GM19468 (cell line): ENCODE data around the gene PRAME.
"Not testable (repeated sequence)": the region's sequence is repeated elsewhere in the genome, so short reads cannot be mapped to it uniquely, and the experiment has no call there.

ENCODE experiments used
- ATAC-seq: cut with Tn5 transposase; IDR thresholded peaks from one replicate; pipeline ENCODE4 v1.9.1; 2021; ENCODE audit warnings: mild to moderate bottlenecking, moderate library complexity, moderate number of reproducible peaks; ENCODE audit not compliant: unreplicated experiment; ENCODE audit errors: extremely low read depth

PRAME gene

GRCh38 chr22:22528780-22529179 is 30.3 kb downstream of the PRAME start:
- ATAC-seq = no peak

GRCh38 chr22:22527312-22527711 is 31.8 kb downstream of the PRAME start:
- no peak for ATAC-seq

- ATAC-seq = no peak
Measured at GRCh38 chr22:22526125-22526912, 32.7 kb downstream of the PRAME start.

GRCh38 chr22:22523494-22523893 is 35.6 kb downstream of the PRAME start:
- no peak for ATAC-seq

- no peak for ATAC-seq
Measured at GRCh38 chr22:22521631-22522030, 37.4 kb downstream of the PRAME start.

- ATAC-seq = no peak
Measured at GRCh38 chr22:22520667-22521602, 38.1 kb downstream of the PRAME start.

- ATAC-seq = no peak
Measured at GRCh38 chr22:22520020-22520656, 38.9 kb downstream of the PRAME start, which contains the start of gene ZNF280A. Gene ZNF280A (minus strand): TSS chr22:22520270. CDS start chr22:22515630, 4,640 bp downstream.

- ATAC-seq = no peak
Measured at GRCh38 chr22:22519591-22519990, 39.5 kb downstream of the PRAME start.

- ATAC-seq = no peak
Measured at GRCh38 chr22:22516992-22517391, 42.1 kb downstream of the PRAME start.

GRCh38 chr22:22515890-22516289 is 43.2 kb downstream of the PRAME start:
- no peak for ATAC-seq

- not testable (repeated sequence) for ATAC-seq
Measured at GRCh38 chr22:22514431-22514830, 44.6 kb downstream of the PRAME start.

GRCh38 chr22:22513619-22514018 is 45.4 kb downstream of the PRAME start:
- ATAC-seq = no peak

- ATAC-seq = no peak
Measured at GRCh38 chr22:22512951-22513350, 46.1 kb downstream of the PRAME start.

- ATAC-seq = not testable (repeated sequence)
Measured at GRCh38 chr22:22510833-22511232, 48.2 kb downstream of the PRAME start.

GRCh38 chr22:22509912-22510311 is 49.2 kb downstream of the PRAME start:
- not testable (repeated sequence) for ATAC-seq

- ATAC-seq = peak; percentile 48
Measured at GRCh38 chr22:22508274-22509176, 50.5 kb downstream of the PRAME start, which contains the start of gene ZNF280B. Gene ZNF280B (minus strand): TSS chr22:22508742. CDS start chr22:22489398, 19,344 bp downstream.

GRCh38 chr22:22507743-22508273 is 51.3 kb downstream of the PRAME start:
- ATAC-seq = no peak

GRCh38 chr22:22506736-22507135 is 52.3 kb downstream of the PRAME start:
- ATAC-seq = no peak

- no peak for ATAC-seq
Measured at GRCh38 chr22:22498267-22498666, 60.8 kb downstream of the PRAME start.
